Measurements from ENCODE around the gene PRND.

Gene PRND

GRCh38 chr20:4721719-4722118 lies at the start of gene PRND:
TSS of gene PRND (plus strand) at chr20:4721909. CDS start at chr20:4724552, 2,643 bp downstream.
- H3F3A ChIP-seq (ENCODE audit: insufficient read depth, low read length): no peaks in the 10 kb centered on the region
- H3K36me3 ChIP-seq (ENCODE audit: insufficient read depth, low read length): no peaks in the 10 kb centered on the region; the same call in 1 of the 2 replicates
- TF ChIP-seq CTCF (IDR thresholded peaks at IDR 0.05; ENCODE audit: low read length) (no peak), EZH2 (IDR thresholded peaks at IDR 0.05; ENCODE audit: borderline replicate concordance, low read length) (no peak)
- peak within 1 kb of the TSS; percentile 43 for H2AFZ ChIP-seq (ENCODE audit: low read length)
- no peaks in the 10 kb centered on the region for H4K20me1 ChIP-seq (ENCODE audit: insufficient read depth, low read length)
- peak within 1 kb of the TSS; percentile 13; the same call in 1 of the 2 replicates for H3K9ac ChIP-seq (ENCODE audit: low read length)
- H3K4me2 ChIP-seq (ENCODE audit: low read length): peak within 1 kb of the TSS; percentile 66
- H3K27ac ChIP-seq (ENCODE audit: low read depth, low read length, poor library complexity, severe bottlenecking): no peak within 1 kb of the TSS
- H3K27me3 ChIP-seq (ENCODE audit: insufficient read depth, low read length): no peaks in the 10 kb centered on the region
- peaks cover 18% of the 10 kb centered on the region for H3K4me1 ChIP-seq (ENCODE audit: insufficient read depth, low read length, severe bottlenecking)
- H3K79me2 ChIP-seq (ENCODE audit: insufficient read depth, low read length): no peaks in the 10 kb centered on the region
- peak within 1 kb of the TSS; percentile 45 for H3K4me3 ChIP-seq (ENCODE audit: low read depth, low read length, poor library complexity, severe bottlenecking)
- no peaks in the 10 kb centered on the region for H3K9me2 ChIP-seq (ENCODE audit: low read depth, low read length)
- no peaks in the 10 kb centered on the region for H3K9me3 ChIP-seq (ENCODE audit: low read length)

GRCh38 chr20:4672948-4673347 lies 48.8 kb upstream of the PRND start:
- H3K79me2 ChIP-seq (ENCODE audit: insufficient read depth, low read length): no peaks in the 10 kb centered on the region
- no peak overlapping the region for H3K4me3 ChIP-seq (ENCODE audit: low read depth, low read length, poor library complexity, severe bottlenecking)
- no peaks in the 10 kb centered on the region for H3K9me3 ChIP-seq (ENCODE audit: low read length)
- no peak overlapping the region for H2AFZ ChIP-seq (ENCODE audit: low read length)
- H3F3A ChIP-seq (ENCODE audit: insufficient read depth, low read length): no peaks in the 10 kb centered on the region
- no peaks in the 10 kb centered on the region for H3K36me3 ChIP-seq (ENCODE audit: insufficient read depth, low read length)
- no peak overlapping the region for H3K27ac ChIP-seq (ENCODE audit: low read depth, low read length, poor library complexity, severe bottlenecking)
- H3K9me2 ChIP-seq (ENCODE audit: low read depth, low read length): no peaks in the 10 kb centered on the region
- no peaks in the 10 kb centered on the region for H3K4me1 ChIP-seq (ENCODE audit: insufficient read depth, low read length, severe bottlenecking)
- H3K27me3 ChIP-seq (ENCODE audit: insufficient read depth, low read length): no peaks in the 10 kb centered on the region
- TF ChIP-seq CTCF (IDR thresholded peaks at IDR 0.05; ENCODE audit: low read length): no peak
- no peak for TF ChIP-seq EZH2 (IDR thresholded peaks at IDR 0.05; ENCODE audit: borderline replicate concordance, low read length)
- no peak overlapping the region for H3K4me2 ChIP-seq (ENCODE audit: low read length)
- H3K9ac ChIP-seq (ENCODE audit: low read length): no peak overlapping the region
- H4K20me1 ChIP-seq (ENCODE audit: insufficient read depth, low read length): no peaks in the 10 kb centered on the region

- Histone ChIP-seq H3K27me3 (ENCODE audit: insufficient read depth, low read length) (no peaks in the 10 kb centered on the region), H4K20me1 (ENCODE audit: insufficient read depth, low read length) (no peaks in the 10 kb centered on the region), H3K9me3 (ENCODE audit: low read length) (no peaks in the 10 kb centered on the region), H3K4me1 (ENCODE audit: insufficient read depth, low read length, severe bottlenecking) (no peaks in the 10 kb centered on the region), H3K4me3 (ENCODE audit: low read depth, low read length, poor library complexity, severe bottlenecking) (no peak overlapping the region), H3K36me3 (ENCODE audit: insufficient read depth, low read length) (no peaks in the 10 kb centered on the region), H3K9ac (ENCODE audit: low read length) (no peak overlapping the region), H2AFZ (ENCODE audit: low read length) (no peak overlapping the region), H3K4me2 (ENCODE audit: low read length) (no peak overlapping the region), H3K27ac (ENCODE audit: low read depth, low read length, poor library complexity, severe bottlenecking) (no peak overlapping the region), H3F3A (ENCODE audit: insufficient read depth, low read length) (no peaks in the 10 kb centered on the region), H3K79me2 (ENCODE audit: insufficient read depth, low read length) (no peaks in the 10 kb centered on the region), H3K9me2 (ENCODE audit: low read depth, low read length) (no peaks in the 10 kb centered on the region)
- TF ChIP-seq EZH2 (IDR thresholded peaks at IDR 0.05; ENCODE audit: borderline replicate concordance, low read length) (no peak), CTCF (IDR thresholded peaks at IDR 0.05; ENCODE audit: low read length) (no peak)
Observed at GRCh38 chr20:4673371-4674001, 48.2 kb upstream of the PRND start.
